Thyroid gland (tissue), 4 donors: ENCODE results near the gene BRD4.
A peak's percentile ranks its signal among the peaks of the same experiment; 100 is the strongest.

ENCODE experiments used
- POLR2A ChIP-seq, 2 donors: fragments of 450-650 bp; IDR thresholded peaks; one replicate each; pipeline ENCODE4 v1.6.1; 2017; ENCODE audit warnings: antibody characterized with exemption in 2 of 2, mild to moderate bottlenecking in 2 of 2, moderate library complexity in 1 of 2
- TF ChIP-seq, protein P1 (sequence below), 6 experiments: fragments of 200-600 bp in 3 of 6; fragments of 450-650 bp in 3 of 6; sonication (generic) in 3 of 6; IDR thresholded peaks; one replicate each; pipeline ENCODE4 v1.5.1; 2016 to 2019; ENCODE audit warnings: antibody characterized with exemption in 6 of 6, mild to moderate bottlenecking in 2 of 6, inconsistent platforms in 1 of 6, moderate library complexity in 1 of 6

GRCh38 chr19:15331419-15332310, 674 bp downstream of the BRD4 start:
- peak in 1 of 2 donors; percentile 25 for TF ChIP-seq POLR2A (IDR thresholded peaks at IDR 0.05)
- TF ChIP-seq, protein P1, sequence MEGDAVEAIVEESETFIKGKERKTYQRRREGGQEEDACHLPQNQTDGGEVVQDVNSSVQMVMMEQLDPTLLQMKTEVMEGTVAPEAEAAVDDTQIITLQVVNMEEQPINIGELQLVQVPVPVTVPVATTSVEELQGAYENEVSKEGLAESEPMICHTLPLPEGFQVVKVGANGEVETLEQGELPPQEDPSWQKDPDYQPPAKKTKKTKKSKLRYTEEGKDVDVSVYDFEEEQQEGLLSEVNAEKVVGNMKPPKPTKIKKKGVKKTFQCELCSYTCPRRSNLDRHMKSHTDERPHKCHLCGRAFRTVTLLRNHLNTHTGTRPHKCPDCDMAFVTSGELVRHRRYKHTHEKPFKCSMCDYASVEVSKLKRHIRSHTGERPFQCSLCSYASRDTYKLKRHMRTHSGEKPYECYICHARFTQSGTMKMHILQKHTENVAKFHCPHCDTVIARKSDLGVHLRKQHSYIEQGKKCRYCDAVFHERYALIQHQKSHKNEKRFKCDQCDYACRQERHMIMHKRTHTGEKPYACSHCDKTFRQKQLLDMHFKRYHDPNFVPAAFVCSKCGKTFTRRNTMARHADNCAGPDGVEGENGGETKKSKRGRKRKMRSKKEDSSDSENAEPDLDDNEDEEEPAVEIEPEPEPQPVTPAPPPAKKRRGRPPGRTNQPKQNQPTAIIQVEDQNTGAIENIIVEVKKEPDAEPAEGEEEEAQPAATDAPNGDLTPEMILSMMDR (IDR thresholded peaks at IDR 0.05): no peak
